Tibial artery (tissue), 4 donors: ENCODE results near the gene CAMK2B.
A peak's percentile ranks its signal among the peaks of the same experiment; 100 is the strongest.

ENCODE experiments used
- DNase-seq, 2 donors: peaks; one replicate each; pipeline ENCODE4 v3.0.0-alpha.2; 2019
- H3K27ac ChIP-seq, 2 donors: fragments of 200-600 bp; sonication (generic) in 1 of 2; 1 replicate in 1 of 2; 2 replicates in 1 of 2; pipeline ENCODE4 v1.5.1; 2018 to 2019; ENCODE audit warnings: mild to moderate bottlenecking in 1 of 2
- H3K27me3 ChIP-seq, 2 donors: fragments of 200-600 bp; sonication (generic) in 1 of 2; one replicate each; pipeline versions ENCODE4 v1.5.1 to v1.6.0; 2016 to 2019
- H3K36me3 ChIP-seq, 3 donors: fragments of 200-600 bp; sonication (generic) in 2 of 3; one replicate each; pipeline ENCODE4 v1.5.1; 2016 to 2019; ENCODE audit warnings: mild to moderate bottlenecking in 2 of 3
- H3K4me1 ChIP-seq, 4 donors: fragments of 200-600 bp; sonication (generic) in 2 of 4; 1 replicate in 3 of 4; 2 replicates in 1 of 4; pipeline ENCODE4 v1.5.1; 2016 to 2019
- H3K4me3 ChIP-seq, 2 donors: fragments of 200-600 bp; sonication (generic) in 1 of 2; 1 replicate in 1 of 2; 2 replicates in 1 of 2; pipeline ENCODE4 v1.5.1; 2018 to 2019; ENCODE audit warnings: mild to moderate bottlenecking in 2 of 2
- H3K9me3 ChIP-seq, 3 donors: fragments of 200-600 bp; sonication (generic) in 1 of 3; one replicate each; pipeline ENCODE4 v1.5.1; 2016 to 2019
- intact Hi-C: fragments of 100-400 bp; cut with DNase I; formaldehyde crosslinking; loops from one replicate; pipeline ENCODE4 v1.15.0; 2023; ENCODE audit warnings: low total_unique reads
- TF ChIP-seq, protein P1 (sequence below), 2 experiments: fragments of 200-600 bp in 1 of 2; fragments of 450-650 bp in 1 of 2; IDR thresholded peaks; one replicate each; pipeline ENCODE4 v1.5.1; 2017 to 2019; ENCODE audit warnings: antibody characterized with exemption in 2 of 2, mild to moderate bottlenecking in 1 of 2, moderate library complexity in 1 of 2

CAMK2B gene

DNA sequence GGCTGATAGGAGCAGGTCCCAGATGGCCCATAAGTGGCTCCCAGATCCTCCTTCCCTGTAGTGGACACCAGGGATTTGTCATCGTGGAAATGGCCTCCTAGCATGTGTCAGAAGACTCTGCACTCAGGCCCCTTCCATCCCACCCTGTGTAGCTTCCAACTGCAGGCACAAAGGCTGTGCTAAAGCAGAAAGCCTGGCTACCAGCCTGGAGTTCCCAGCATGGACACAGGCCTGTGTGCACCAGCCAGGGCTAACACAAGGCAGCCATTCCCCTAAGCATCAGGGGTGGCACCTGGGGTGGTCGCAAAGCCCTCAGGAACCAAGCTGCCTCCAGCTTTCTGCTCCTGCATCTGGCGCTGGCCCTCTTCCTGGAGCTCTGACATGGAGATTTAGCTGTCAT lies 4.5 kb upstream of the CAMK2B start:
- Histone ChIP-seq H3K4me1 (peaks cover 0 to 17% (median 7%) of the 10 kb centered on the region in 4 donors), H3K9me3 (no peaks in the 10 kb centered on the region), H3K4me3 (no peak overlapping the region), H3K27ac (no peak overlapping the region), H3K27me3 (peaks cover 0 to 18% of the 10 kb centered on the region in 2 donors), H3K36me3 (no peaks in the 10 kb centered on the region)
- TF ChIP-seq, protein P1, sequence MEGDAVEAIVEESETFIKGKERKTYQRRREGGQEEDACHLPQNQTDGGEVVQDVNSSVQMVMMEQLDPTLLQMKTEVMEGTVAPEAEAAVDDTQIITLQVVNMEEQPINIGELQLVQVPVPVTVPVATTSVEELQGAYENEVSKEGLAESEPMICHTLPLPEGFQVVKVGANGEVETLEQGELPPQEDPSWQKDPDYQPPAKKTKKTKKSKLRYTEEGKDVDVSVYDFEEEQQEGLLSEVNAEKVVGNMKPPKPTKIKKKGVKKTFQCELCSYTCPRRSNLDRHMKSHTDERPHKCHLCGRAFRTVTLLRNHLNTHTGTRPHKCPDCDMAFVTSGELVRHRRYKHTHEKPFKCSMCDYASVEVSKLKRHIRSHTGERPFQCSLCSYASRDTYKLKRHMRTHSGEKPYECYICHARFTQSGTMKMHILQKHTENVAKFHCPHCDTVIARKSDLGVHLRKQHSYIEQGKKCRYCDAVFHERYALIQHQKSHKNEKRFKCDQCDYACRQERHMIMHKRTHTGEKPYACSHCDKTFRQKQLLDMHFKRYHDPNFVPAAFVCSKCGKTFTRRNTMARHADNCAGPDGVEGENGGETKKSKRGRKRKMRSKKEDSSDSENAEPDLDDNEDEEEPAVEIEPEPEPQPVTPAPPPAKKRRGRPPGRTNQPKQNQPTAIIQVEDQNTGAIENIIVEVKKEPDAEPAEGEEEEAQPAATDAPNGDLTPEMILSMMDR (IDR thresholded peaks at IDR 0.05): no peak
- intact Hi-C loops: no loop called here
- DNase-seq: peak in 1 of 2 donors; percentile 53

GRCh38 chr7:44329081-44329480 lies 3.7 kb upstream of the CAMK2B start:
- TF ChIP-seq, protein P1 (IDR thresholded peaks at IDR 0.05): no peak
- DNase-seq: no peak
- Histone ChIP-seq H3K9me3 (no peaks in the 10 kb centered on the region), H3K36me3 (no peaks in the 10 kb centered on the region), H3K27ac (no peak overlapping the region), H3K4me1 (peaks cover 0 to 22% (median 12%) of the 10 kb centered on the region in 4 donors), H3K4me3 (no peak overlapping the region), H3K27me3 (peaks cover 0 to 26% of the 10 kb centered on the region in 2 donors)
- intact Hi-C loops: no loop called here

- no peak overlapping the region for H3K4me3 ChIP-seq
- H3K9me3 ChIP-seq: no peaks in the 10 kb centered on the region
- H3K36me3 ChIP-seq: no peaks in the 10 kb centered on the region
- intact Hi-C loops: no loop called here
- TF ChIP-seq, protein P1 (IDR thresholded peaks at IDR 0.05): no peak
- H3K27ac ChIP-seq: no peak overlapping the region
- no peak for DNase-seq
- H3K4me1 ChIP-seq: peaks cover 0 to 14% (median 7%) of the 10 kb centered on the region in 4 donors
- H3K27me3 ChIP-seq: peaks cover 0 to 37% of the 10 kb centered on the region in 2 donors
These were observed 2.6 kb upstream of the CAMK2B start for GRCh38 chr7:44327981-44328380.

DNA sequence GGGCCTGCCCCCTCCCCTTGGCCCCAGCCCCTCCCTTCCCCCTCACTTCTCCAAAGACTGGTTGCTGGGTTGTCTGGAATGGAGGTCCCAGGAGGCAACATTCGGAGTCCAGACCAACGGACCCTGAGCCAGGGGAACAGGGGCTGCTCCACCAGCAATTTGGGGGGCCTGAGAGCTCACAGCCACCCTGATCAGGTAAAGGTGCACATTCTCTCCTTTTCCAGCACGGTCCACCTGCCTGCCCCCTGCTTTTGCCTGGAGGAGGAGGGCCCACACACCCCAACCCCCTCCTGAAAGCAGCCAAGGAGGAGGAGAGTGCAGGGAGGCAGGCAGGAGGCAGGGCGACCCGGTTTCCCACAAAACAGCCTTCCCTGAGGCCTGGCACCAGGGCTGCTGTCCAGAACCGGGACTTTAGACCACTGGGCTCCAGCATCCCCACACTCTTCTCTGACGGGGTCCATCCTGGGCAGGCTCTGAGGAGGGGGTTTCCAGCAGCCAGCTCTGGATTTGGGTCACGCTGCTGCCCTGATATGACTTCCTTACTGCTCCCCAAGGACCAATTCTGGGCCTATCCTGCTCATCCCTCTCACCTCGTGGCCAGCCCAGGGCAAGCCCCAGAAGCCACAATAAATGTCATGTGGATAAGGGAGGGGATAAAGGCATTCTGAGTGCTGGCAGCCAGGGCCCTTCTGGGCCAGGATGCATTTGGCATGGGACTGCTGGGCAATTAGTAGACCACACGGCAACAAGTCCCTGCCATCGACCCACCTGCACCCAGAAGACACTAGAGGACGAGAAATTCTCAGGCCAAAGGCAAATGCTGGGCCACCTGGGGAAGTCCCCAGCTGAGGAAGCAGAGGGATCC lies 1.1 kb upstream of the CAMK2B start:
- Histone ChIP-seq H3K4me3 (no peak overlapping the region), H3K9me3 (no peaks in the 10 kb centered on the region), H3K27me3 (peaks cover 0 to 44% of the 10 kb centered on the region in 2 donors), H3K27ac (no peak overlapping the region), H3K4me1 (peaks cover 0 to 14% (median 7%) of the 10 kb centered on the region in 4 donors), H3K36me3 (no peaks in the 10 kb centered on the region)
- DNase-seq: no peak
- TF ChIP-seq, protein P1 (IDR thresholded peaks at IDR 0.05): no peak
- intact Hi-C loops: no loop called here

DNA sequence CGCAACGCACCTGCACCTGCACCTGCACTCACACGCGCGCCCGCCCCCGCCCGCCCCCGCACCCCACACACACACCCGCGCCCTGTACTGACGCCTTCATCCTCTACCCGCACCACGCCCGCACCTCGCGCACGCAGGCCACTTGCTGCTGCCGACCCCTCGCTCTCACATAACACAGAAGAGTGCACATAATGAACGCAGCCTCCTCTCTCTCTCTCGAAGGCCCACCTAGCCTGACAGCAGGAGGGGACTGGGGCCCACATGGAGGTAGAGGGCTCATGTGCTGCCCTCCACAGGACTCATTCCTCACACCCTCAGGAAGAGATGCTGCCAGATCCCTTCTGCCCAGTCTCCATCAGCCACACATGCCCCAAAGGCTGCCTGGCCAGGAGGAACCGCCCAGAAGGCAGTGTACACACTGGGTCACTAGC lies 432 bp upstream of the CAMK2B start:
- Histone ChIP-seq H3K4me1 (peaks cover 0 to 14% (median 7%) of the 10 kb centered on the region in 4 donors), H3K9me3 (no peaks in the 10 kb centered on the region), H3K4me3 (peak overlapping the region in 1 of 2 donors; percentile 16), H3K27ac (no peak overlapping the region), H3K27me3 (peaks cover 0 to 44% of the 10 kb centered on the region in 2 donors), H3K36me3 (no peaks in the 10 kb centered on the region)
- intact Hi-C loops: no loop called here
- TF ChIP-seq, protein P1 (IDR thresholded peaks at IDR 0.05): no peak
- no peak for DNase-seq
